Skeletal muscle tissue (tissue), 4 donors: ENCODE data around the gene MPZL1. TPM values are rescaled to one million over a fixed set of nuclear protein-coding genes. Genes with fewer than 3 reads are reported as not detected.

Source experiments
- H3K27ac ChIP-seq: one replicate; pipeline ENCODE4 v1.7.0; 2013; ENCODE audit warnings: mild to moderate bottlenecking, low read depth, low read length, inconsistent platforms
- H3K27me3 ChIP-seq, 3 donors: one replicate each; pipeline ENCODE4 v1.7.0; 2013; ENCODE audit warnings: low read length in 3 of 3; ENCODE audit not compliant: control insufficient read depth in 3 of 3, insufficient read depth in 3 of 3
- H3K36me3 ChIP-seq, 3 donors: one replicate each; pipeline ENCODE4 v1.7.0; 2013; ENCODE audit warnings: low read length in 3 of 3; ENCODE audit not compliant: control insufficient read depth in 3 of 3, insufficient read depth in 3 of 3
- H3K4me1 ChIP-seq, 3 donors: one replicate each; pipeline ENCODE4 v1.7.0; 2013; ENCODE audit warnings: low read length in 3 of 3, mild to moderate bottlenecking in 3 of 3; ENCODE audit not compliant: control insufficient read depth in 3 of 3, insufficient read depth in 3 of 3
- H3K4me3 ChIP-seq, 3 donors: one replicate each; pipeline ENCODE4 v1.7.0; 2013; ENCODE audit warnings: low read length in 3 of 3
- H3K9ac ChIP-seq, 3 donors: one replicate each; pipeline ENCODE4 v1.7.0; 2013; ENCODE audit warnings: low read length in 3 of 3, mild to moderate bottlenecking in 3 of 3, moderate library complexity in 2 of 3, low read depth in 1 of 3
- H3K9me3 ChIP-seq, 3 donors: one replicate each; pipeline ENCODE4 v1.7.0; 2013; ENCODE audit warnings: low read length in 3 of 3; ENCODE audit not compliant: control insufficient read depth in 3 of 3
- total RNA-seq: library from RNA; depleted of rRNA; stranded (reverse); fragments of >200 nt; gene quantifications from one replicate; pipeline ENCODE4 v1.2.3, GENCODE V29; 2014
- donor health status: Osteomylitis.

MPZL1 gene
- total RNA-seq, 1 donor from 2014 or later: 41.8 TPM

DNA sequence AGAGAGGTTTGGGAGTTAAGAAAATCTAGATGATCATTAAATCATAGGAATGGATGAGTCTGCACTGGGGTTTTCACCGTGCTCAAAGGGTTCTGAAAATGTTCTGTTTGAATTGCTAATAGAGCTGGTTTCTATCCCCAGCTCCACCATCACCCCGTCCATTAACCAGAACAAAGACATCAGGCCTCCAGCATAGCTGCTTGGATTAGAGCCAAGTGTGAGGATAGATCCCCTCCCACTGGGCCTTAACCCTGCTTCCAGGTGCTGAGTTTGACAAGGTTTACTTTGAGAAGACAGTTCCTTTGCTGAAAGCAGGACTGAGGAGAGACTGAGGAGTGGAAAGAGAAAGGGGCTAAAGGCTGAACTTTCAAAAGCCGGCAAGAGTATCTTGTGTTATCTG is 48.3 kb downstream of the MPZL1 start:
- Histone ChIP-seq H3K36me3 (peaks cover 0 to 23% (median 16%) of the 10 kb centered on the region in 3 donors), H3K27ac (no peak overlapping the region), H3K9ac (no peak overlapping the region), H3K4me3 (no peak overlapping the region), H3K4me1 (no peaks in the 10 kb centered on the region), H3K27me3 (no peaks in the 10 kb centered on the region), H3K9me3 (no peaks in the 10 kb centered on the region)

DNA sequence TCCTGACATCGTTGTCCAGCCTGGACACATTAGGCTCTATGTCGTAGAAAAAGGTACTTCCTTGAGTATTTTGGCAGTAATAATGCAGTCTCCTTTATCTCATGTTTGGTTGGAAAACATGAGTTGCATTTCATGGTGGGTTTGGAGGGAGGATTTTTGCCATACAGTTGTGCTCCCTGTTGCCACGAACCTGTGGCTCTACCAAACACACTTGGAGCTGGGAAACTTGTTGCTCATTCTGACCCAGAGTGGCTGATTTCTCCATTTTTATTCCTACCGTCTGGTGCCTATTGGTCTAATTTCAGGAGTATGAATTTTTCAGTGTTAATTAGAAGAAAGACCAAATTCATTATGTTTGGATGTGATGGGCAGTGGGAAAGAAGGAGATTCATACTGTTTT is 50.7 kb downstream of the MPZL1 start:
- H3K9ac ChIP-seq: no peak overlapping the region
- peaks cover 5 to 20% (median 18%) of the 10 kb centered on the region in 3 donors for H3K36me3 ChIP-seq
- no peak overlapping the region for H3K4me3 ChIP-seq
- H3K9me3 ChIP-seq: no peaks in the 10 kb centered on the region
- no peaks in the 10 kb centered on the region for H3K27me3 ChIP-seq
- no peak overlapping the region for H3K27ac ChIP-seq
- no peaks in the 10 kb centered on the region for H3K4me1 ChIP-seq

DNA sequence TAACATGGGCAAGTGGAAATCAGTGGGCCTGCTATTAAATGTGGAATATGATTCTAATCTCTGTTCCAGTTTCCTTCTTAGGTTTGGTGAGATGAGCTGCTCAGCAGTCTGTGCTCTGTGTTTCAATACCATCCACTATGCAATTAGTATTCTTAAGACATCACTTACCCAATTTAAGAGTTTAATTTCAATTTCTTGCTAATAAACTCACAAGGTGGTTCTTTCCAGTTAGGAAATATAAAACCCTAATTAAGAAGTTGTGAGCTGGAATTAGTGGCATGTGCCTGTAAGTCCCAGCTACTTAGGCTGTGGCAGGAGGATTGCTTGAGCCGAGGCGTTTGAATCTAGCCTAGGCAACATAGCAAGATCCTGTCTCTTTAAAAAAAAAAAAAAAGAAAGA is 51.7 kb downstream of the MPZL1 start:
- H3K36me3 ChIP-seq: peaks cover 5 to 20% (median 18%) of the 10 kb centered on the region in 3 donors
- no peaks in the 10 kb centered on the region for H3K4me1 ChIP-seq
- no peak overlapping the region for H3K4me3 ChIP-seq
- no peak overlapping the region for H3K9ac ChIP-seq
- H3K27me3 ChIP-seq: no peaks in the 10 kb centered on the region
- no peak overlapping the region for H3K27ac ChIP-seq
- no peaks in the 10 kb centered on the region for H3K9me3 ChIP-seq

DNA sequence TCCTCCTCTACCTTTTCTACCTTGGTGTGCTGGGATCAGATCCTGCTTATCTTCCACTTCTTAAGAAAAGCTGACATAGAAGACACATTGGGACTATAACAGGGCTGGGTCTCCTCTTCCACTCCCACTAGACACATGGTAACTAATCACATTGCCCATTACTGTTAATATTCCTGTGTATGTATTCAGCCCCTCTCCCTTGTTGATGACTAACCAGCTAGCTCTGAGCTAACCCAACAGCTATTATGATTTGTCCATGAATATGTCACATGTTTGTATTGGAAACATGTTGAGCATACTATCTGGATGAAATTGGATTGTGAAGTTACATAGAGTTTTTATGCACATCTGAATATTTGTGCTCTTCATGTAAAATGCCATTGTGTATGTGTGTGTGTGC is 52.9 kb downstream of the MPZL1 start:
- H3K36me3 ChIP-seq: peaks cover 5 to 14% (median 11%) of the 10 kb centered on the region in 3 donors
- H3K27me3 ChIP-seq: no peaks in the 10 kb centered on the region
- no peak overlapping the region for H3K27ac ChIP-seq
- H3K4me1 ChIP-seq: no peaks in the 10 kb centered on the region
- H3K4me3 ChIP-seq: no peak overlapping the region
- no peaks in the 10 kb centered on the region for H3K9me3 ChIP-seq
- H3K9ac ChIP-seq: no peak overlapping the region

DNA sequence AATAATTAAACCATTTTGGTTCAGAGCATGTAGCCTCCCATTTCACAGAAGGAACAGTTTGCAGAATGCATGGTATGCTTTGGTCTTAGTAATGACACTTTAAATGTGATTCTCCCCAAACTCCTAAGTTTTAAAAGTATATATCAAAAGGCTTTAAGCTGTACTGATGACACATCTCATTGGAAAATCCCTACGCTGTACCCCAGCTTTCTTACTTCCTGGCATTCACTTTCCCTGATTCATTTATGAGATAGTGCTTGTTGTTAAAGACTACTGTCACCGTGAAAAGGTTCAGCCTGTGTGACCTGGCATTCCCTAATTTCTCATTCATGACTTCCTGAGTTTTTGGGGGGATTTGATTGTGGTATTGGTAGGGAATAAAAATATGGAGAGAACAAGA is 53.4 kb downstream of the MPZL1 start:
- no peak overlapping the region for H3K9ac ChIP-seq
- H3K36me3 ChIP-seq: peaks cover 5 to 15% (median 11%) of the 10 kb centered on the region in 3 donors

DNA sequence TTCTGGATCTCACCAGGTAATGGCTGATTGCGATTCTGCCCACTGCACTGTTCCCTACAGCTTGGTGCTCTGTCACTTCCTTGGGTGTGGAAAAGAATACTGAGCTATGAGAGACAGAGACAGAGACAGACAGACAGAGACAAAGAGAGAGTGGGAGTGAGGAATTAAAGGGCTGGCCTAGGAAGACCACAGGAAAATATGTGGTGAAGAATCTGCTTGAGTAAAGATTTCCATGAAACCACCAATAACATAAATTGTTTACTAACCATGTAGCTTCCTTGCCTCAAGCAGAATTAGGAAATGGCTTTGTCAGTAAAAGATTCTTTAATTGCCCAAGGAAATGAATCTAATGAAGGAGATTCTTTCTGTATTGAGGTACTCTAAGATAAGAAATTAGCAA is 54.4 kb downstream of the MPZL1 start:
- Histone ChIP-seq H3K27me3 (no peaks in the 10 kb centered on the region), H3K9me3 (no peaks in the 10 kb centered on the region), H3K4me1 (no peaks in the 10 kb centered on the region), H3K27ac (no peak overlapping the region), H3K9ac (no peak overlapping the region), H3K36me3 (peaks cover 5 to 20% (median 8%) of the 10 kb centered on the region in 3 donors), H3K4me3 (no peak overlapping the region)

More for the DNA sequence above, 53.4 kb downstream of the MPZL1 start:
- H3K9me3 ChIP-seq: no peaks in the 10 kb centered on the region
- no peaks in the 10 kb centered on the region for H3K27me3 ChIP-seq
- no peak overlapping the region for H3K27ac ChIP-seq
- H3K4me1 ChIP-seq: no peaks in the 10 kb centered on the region
- H3K4me3 ChIP-seq: no peak overlapping the region

DNA sequence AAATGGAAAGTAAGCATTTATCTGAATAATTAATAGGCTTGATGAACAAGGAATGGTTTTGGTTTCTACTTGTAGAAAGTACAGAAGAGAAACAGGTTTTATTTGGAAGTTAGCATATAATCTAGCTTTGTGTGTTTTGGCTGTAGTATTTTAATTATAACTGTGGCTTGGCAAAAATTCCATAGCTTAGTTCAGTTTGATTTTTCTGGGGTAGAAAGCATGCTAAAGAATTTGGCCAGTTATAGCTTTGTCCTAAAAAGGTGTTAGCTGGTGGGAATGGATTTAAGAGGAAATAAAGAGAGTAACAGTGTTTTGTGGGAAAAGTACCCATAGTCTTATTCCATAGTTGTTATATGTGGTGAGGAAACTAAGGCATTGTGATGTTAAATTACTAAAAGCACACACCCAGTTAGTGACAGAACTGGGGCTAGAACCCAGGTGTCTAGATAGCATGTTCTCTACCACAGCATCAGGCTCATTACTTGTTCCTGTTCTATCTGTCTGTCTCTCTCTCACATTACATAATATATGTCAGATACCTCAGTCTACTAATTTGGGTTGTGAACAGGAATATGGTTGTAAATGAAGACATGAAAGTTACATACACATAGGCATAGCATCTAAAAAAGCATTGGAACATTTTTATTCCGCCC is 55.0 kb downstream of the MPZL1 start:
- no peak overlapping the region for H3K9ac ChIP-seq
- peaks cover 5 to 20% (median 8%) of the 10 kb centered on the region in 3 donors for H3K36me3 ChIP-seq
- H3K27me3 ChIP-seq: no peaks in the 10 kb centered on the region
- H3K27ac ChIP-seq: no peak overlapping the region
- no peak overlapping the region for H3K4me3 ChIP-seq
- no peaks in the 10 kb centered on the region for H3K9me3 ChIP-seq
- H3K4me1 ChIP-seq: no peaks in the 10 kb centered on the region

DNA sequence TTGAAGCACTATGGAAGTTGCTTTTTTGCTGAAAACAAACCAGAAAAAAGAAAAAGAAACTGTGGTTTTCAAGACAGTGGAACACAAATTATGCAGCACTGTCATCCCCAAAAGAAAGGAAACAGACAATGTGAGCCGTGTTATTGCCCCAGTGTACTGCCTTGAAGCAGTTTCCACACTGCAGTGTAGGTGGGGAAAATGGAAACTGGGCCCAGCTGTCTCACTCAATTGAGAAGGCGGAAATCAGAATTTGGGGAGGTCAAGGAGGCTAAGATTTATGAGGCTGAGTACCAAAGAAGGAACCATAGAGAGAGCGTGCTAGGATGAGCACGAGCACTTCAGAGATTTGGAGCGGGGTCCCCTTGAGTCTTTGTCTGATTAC is 55.5 kb downstream of the MPZL1 start:
- no peak overlapping the region for H3K4me3 ChIP-seq
- no peaks in the 10 kb centered on the region for H3K9me3 ChIP-seq
- H3K9ac ChIP-seq: no peak overlapping the region
- H3K27ac ChIP-seq: no peak overlapping the region
- no peaks in the 10 kb centered on the region for H3K27me3 ChIP-seq
- no peaks in the 10 kb centered on the region for H3K4me1 ChIP-seq
- peaks cover 5 to 17% (median 8%) of the 10 kb centered on the region in 3 donors for H3K36me3 ChIP-seq

DNA sequence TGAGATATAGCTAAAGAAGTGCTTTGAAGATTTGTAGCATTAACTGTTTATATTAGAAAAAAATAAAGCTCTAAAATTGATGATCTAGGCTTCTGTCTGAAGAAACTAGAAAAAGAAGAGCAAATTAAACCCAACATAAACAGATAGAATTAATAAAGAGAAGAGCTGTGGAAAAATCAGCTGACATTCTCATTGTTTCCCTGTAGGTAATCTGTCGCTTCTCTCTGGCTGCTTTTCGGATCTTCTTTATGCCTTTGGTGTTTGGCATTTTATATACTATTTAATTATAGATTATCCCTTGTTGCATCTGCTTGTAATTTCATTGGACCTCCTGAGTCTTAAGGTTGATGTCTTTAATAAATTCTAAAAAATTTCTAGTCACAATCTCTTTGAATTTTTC is 59.8 kb downstream of the MPZL1 start:
- no peaks in the 10 kb centered on the region for H3K4me1 ChIP-seq
- no peak overlapping the region for H3K9ac ChIP-seq
- no peaks in the 10 kb centered on the region for H3K27me3 ChIP-seq
- peaks cover 9 to 16% (median 11%) of the 10 kb centered on the region in 3 donors for H3K36me3 ChIP-seq
- no peak overlapping the region for H3K27ac ChIP-seq
- H3K9me3 ChIP-seq: no peaks in the 10 kb centered on the region
- no peak overlapping the region for H3K4me3 ChIP-seq

DNA sequence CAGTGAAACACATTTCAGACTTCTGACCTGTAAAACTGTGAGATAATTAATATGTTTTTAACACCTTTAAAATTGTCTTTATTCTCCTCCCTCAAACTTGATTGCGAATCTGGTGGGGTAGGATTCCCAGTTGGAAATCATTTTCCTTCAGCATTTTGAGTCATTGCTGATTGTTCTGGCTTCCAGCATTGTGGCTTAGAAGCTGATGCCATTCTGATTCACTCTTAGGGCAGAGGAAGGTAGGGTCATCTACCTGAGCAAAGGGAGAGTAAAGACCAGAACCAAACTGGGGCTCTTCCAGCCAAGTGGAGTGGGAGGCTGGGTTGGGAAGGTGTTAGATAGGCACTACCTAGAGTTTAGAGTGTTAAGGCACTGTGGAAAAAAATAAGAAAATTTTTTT is 61.2 kb downstream of the MPZL1 start:
- peaks cover 3 to 21% (median 17%) of the 10 kb centered on the region in 3 donors for H3K36me3 ChIP-seq
- no peak overlapping the region for H3K4me3 ChIP-seq
- H3K27me3 ChIP-seq: no peaks in the 10 kb centered on the region
- no peak overlapping the region for H3K9ac ChIP-seq
- H3K4me1 ChIP-seq: no peaks in the 10 kb centered on the region
- no peaks in the 10 kb centered on the region for H3K9me3 ChIP-seq
- H3K27ac ChIP-seq: no peak overlapping the region
